Measurements from ENCODE around the gene PRPF19.

DNA sequence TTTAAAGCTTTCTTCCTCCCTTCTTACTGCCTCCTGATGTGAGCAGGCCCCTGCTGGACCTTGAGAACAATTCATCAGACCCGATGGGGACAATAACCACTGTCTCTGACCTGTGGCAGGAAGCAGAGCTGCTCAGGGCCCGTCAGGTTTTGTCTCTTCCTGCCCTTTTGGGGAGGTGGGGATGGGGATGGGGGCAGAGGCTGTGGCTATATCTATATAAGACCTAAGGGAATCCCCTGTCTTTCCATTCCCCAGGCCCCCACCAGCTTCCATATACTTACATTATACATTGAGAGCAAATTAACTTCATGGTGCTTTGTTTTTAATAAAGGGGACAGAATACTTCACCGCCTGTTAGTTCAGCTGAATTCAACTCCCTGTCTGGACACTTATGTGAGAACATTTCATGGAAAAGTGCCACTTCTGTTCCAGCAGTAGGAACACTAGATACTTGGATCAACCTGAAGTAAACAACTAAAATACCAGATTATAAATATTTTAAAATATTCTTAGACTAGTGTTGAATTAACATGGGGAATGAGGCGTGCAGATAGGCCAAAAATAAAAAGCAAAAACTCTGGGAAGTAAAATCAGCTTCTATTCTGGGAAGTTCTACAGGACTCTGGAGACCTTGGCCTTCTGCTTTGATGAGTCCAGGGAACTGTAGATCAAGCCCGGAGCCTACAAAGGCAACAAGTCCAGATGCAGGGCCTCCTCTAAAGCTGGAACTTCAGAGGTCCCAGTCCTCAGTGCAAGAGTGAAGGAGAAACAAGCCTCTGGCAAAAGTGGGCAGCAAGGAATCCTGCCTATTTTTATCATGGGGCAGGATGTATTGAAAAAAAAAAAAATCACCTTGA is 27.9 kb downstream of the PRPF19 start:
- TF ChIP-seq, protein P1, sequence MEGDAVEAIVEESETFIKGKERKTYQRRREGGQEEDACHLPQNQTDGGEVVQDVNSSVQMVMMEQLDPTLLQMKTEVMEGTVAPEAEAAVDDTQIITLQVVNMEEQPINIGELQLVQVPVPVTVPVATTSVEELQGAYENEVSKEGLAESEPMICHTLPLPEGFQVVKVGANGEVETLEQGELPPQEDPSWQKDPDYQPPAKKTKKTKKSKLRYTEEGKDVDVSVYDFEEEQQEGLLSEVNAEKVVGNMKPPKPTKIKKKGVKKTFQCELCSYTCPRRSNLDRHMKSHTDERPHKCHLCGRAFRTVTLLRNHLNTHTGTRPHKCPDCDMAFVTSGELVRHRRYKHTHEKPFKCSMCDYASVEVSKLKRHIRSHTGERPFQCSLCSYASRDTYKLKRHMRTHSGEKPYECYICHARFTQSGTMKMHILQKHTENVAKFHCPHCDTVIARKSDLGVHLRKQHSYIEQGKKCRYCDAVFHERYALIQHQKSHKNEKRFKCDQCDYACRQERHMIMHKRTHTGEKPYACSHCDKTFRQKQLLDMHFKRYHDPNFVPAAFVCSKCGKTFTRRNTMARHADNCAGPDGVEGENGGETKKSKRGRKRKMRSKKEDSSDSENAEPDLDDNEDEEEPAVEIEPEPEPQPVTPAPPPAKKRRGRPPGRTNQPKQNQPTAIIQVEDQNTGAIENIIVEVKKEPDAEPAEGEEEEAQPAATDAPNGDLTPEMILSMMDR (conservative IDR thresholded peaks at IDR 0.05; ENCODE audit: low read depth, low read length) = no peak
- TF ChIP-seq RCOR1 (IDR thresholded peaks at IDR 0.05; ENCODE audit: insufficient replicate concordance, low read length) = no peak
- no peak for TF ChIP-seq CEBPB (IDR thresholded peaks at IDR 0.05; ENCODE audit: low read depth, low read length)
- TF ChIP-seq RAD21 (IDR thresholded peaks at IDR 0.05; ENCODE audit: low read length) = no peak
- no peak for TF ChIP-seq FOS (IDR thresholded peaks at IDR 0.05; ENCODE audit: low read depth, low read length)
- no peak for TF ChIP-seq SMC3 (IDR thresholded peaks at IDR 0.05; ENCODE audit: low read depth, low read length)
- TF ChIP-seq NFE2L2 (IDR thresholded peaks at IDR 0.05; ENCODE audit: low read depth, low read length) = no peak
- no peak for TF ChIP-seq POLR2A (IDR thresholded peaks at IDR 0.05; ENCODE audit: low read depth, low read length)
- TF ChIP-seq, protein P2, sequence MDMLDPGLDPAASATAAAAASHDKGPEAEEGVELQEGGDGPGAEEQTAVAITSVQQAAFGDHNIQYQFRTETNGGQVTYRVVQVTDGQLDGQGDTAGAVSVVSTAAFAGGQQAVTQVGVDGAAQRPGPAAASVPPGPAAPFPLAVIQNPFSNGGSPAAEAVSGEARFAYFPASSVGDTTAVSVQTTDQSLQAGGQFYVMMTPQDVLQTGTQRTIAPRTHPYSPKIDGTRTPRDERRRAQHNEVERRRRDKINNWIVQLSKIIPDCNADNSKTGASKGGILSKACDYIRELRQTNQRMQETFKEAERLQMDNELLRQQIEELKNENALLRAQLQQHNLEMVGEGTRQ (IDR thresholded peaks at IDR 0.05; ENCODE audit: low read depth, low read length) = no peak
- no peak for TF ChIP-seq MAFK (IDR thresholded peaks at IDR 0.05; ENCODE audit: low read depth, low read length)
- no peak for TF ChIP-seq RFX5 (IDR thresholded peaks at IDR 0.05; ENCODE audit: low read depth, low read length)
- no peak for TF ChIP-seq BHLHE40 (IDR thresholded peaks at IDR 0.05; ENCODE audit: low read depth, low read length)
